HepG2 (cell line): ENCODE measurements around the gene CISH. TPM values are rescaled to one million over a fixed set of nuclear protein-coding genes. Genes with fewer than 3 reads are reported as not detected.

Experiments
- ATAC-seq: fragments of 200-7000 bp; cut with Tn5 transposase; 3 replicates; pipeline ENCODE4 v1.9.1; 2020; ENCODE audit warnings: mild to moderate bottlenecking, moderate library complexity
- BruUV-seq: library from RNA; stranded (reverse); fragments of 400-500 nt; replicated peaks from 2 replicates; lab custom pipeline; 2021; lab: Mats Ljungman, UMichigan
- CTCF ChIA-PET: fragments of 300-600 bp; formaldehyde crosslinking; extraction: SDS; loops from one replicate; lab custom pipeline; 2021; ENCODE audit warnings: low total read pairs, inconsistent platforms, low intra/inter-chr PET ratio; lab: Yijun Ruan, JAX
- POLR2A ChIA-PET: fragments of 350-600 bp; sonication (Branson Sonifier 250); formaldehyde crosslinking; loops from one replicate; lab custom pipeline; 2020; ENCODE audit warnings: antibody characterized with exemption, inconsistent platforms; lab: Yijun Ruan, JAX
- DNase-seq: peaks from one replicate; pipeline ENCODE4 v3.0.0-alpha.2; 2015; ENCODE audit warnings: low spot score
- FAIRE-seq: peaks from 3 replicates; lab custom pipeline; 2011; peaks lifted over from hg19 to GRCh38; lab: Jason Lieb, UNC
- H2AFZ ChIP-seq: one replicate; pipeline ENCODE4 v1.6.1; 2011; ENCODE audit warnings: low read length, inconsistent platforms
- H3K27ac ChIP-seq: fragments of 300-600 bp; 3 replicates; pipeline ENCODE4 v1.8.0; 2011; ENCODE audit warnings: mixed run types, mild to moderate bottlenecking, mixed read lengths, low read length, inconsistent platforms; ENCODE audit not compliant: insufficient read depth; ENCODE audit errors: extremely low read length
- H3K27me3 ChIP-seq, 2 experiments: fragments of 200-600 bp in 1 of 2; 2 replicates in 1 of 2; 3 replicates in 1 of 2; pipeline versions ENCODE4 v1.6.0 to v1.8.0; 2011; ENCODE audit warnings: low read length in 2 of 2, mild to moderate bottlenecking in 2 of 2, moderate library complexity in 2 of 2, inconsistent platforms in 1 of 2; ENCODE audit not compliant: insufficient read depth in 2 of 2, control insufficient read depth in 1 of 2
- H3K36me3 ChIP-seq, 2 experiments: fragments of 200-600 bp in 1 of 2; replicated peaks in 1 of 2; 2 replicates in 1 of 2; 3 replicates in 1 of 2; pipeline versions ENCODE4 v1.5.1 to v1.8.0; 2011; ENCODE audit warnings: low read length in 2 of 2, inconsistent platforms in 1 of 2; ENCODE audit not compliant: insufficient read depth in 2 of 2, control insufficient read depth in 1 of 2
- H3K4me1 ChIP-seq: 2 replicates; pipeline ENCODE4 v1.5.1; 2012; ENCODE audit warnings: low read length, inconsistent platforms; ENCODE audit not compliant: insufficient read depth
- H3K4me2 ChIP-seq: 2 replicates; pipeline ENCODE4 v1.6.0; 2011; ENCODE audit warnings: low read depth, low read length, inconsistent platforms
- H3K4me3 ChIP-seq, 3 experiments: fragments of 200-600 bp in 1 of 3; sonication (generic), shearing (Covaris generic) in 1 of 3; replicated peaks in 1 of 3; 2 replicates each; pipeline ENCODE4 v1.5.1; 2011 to 2016; ENCODE audit warnings: low read length in 3 of 3, inconsistent platforms in 2 of 3, low read depth in 2 of 3, mild to moderate bottlenecking in 2 of 3, control low read depth in 1 of 3, mixed read lengths in 1 of 3; ENCODE audit not compliant: insufficient read depth in 1 of 3
- H3K79me2 ChIP-seq: one replicate; pipeline ENCODE4 v1.6.1; 2011; ENCODE audit warnings: low read length, inconsistent platforms; ENCODE audit not compliant: insufficient read depth
- H3K9ac ChIP-seq: 2 replicates; pipeline ENCODE4 v1.6.0; 2011; ENCODE audit warnings: mild to moderate bottlenecking, low read depth, low read length, inconsistent platforms; ENCODE audit not compliant: insufficient read depth
- H3K9me3 ChIP-seq: 2 replicates; pipeline ENCODE4 v1.5.1; 2012; ENCODE audit warnings: mild to moderate bottlenecking, low read length
- H4K20me1 ChIP-seq: 2 replicates; pipeline ENCODE4 v1.6.0; 2011; ENCODE audit warnings: inconsistent platforms, mild to moderate bottlenecking, low read length, moderate library complexity; ENCODE audit not compliant: insufficient read depth
- ARID2 ChIP-seq: sonication (generic); formaldehyde crosslinking; IDR thresholded peaks from 2 replicates; pipeline ENCODE4 v1.8.1; 2022; ENCODE audit warnings: mild to moderate bottlenecking, missing genetic modification reagents, borderline replicate concordance
- FUBP1 ChIP-seq: sonication (generic); formaldehyde crosslinking; IDR thresholded peaks from 2 replicates; pipeline ENCODE4 v1.5.1; 2020; ENCODE audit warnings: missing genetic modification reagents, mild to moderate bottlenecking, borderline replicate concordance
- HIVEP1 ChIP-seq: sonication (generic); formaldehyde crosslinking; IDR thresholded peaks from 2 replicates; pipeline ENCODE4 v1.4.0; 2020; ENCODE audit warnings: mild to moderate bottlenecking, missing genetic modification reagents
- NONO ChIP-seq, 2 experiments: fragments of 450-650 bp in 1 of 2; sonication (generic) in 1 of 2; formaldehyde crosslinking in 1 of 2; IDR thresholded peaks in 1 of 2; conservative IDR thresholded peaks in 1 of 2; 2 replicates each; pipeline versions ENCODE4 v1.6.1 to v1.8.0; 2017 to 2022; ENCODE audit warnings: mild to moderate bottlenecking in 1 of 2, missing genetic modification reagents in 1 of 2, moderate library complexity in 1 of 2
- TBP ChIP-seq: sonication (generic); formaldehyde crosslinking; IDR thresholded peaks from 2 replicates; pipeline ENCODE4 v1.5.0; 2020; ENCODE audit warnings: missing genetic modification reagents
- ZBTB40 ChIP-seq, 2 experiments: fragments of 450-650 bp in 1 of 2; sonication (generic) in 1 of 2; formaldehyde crosslinking in 1 of 2; IDR thresholded peaks; 2 replicates each; pipeline versions ENCODE4 v1.6.1 to v1.8.0; 2016 to 2022; ENCODE audit warnings: antibody characterized with exemption in 1 of 2, mild to moderate bottlenecking in 1 of 2, missing genetic modification reagents in 1 of 2
- ZNF30 ChIP-seq: sonication (generic); formaldehyde crosslinking; IDR thresholded peaks from 2 replicates; pipeline ENCODE4 v1.5.0; 2020; ENCODE audit warnings: mild to moderate bottlenecking, missing genetic modification reagents
- ZNF34 ChIP-seq: sonication (generic); formaldehyde crosslinking; IDR thresholded peaks from 2 replicates; pipeline ENCODE4 v1.4.0; 2020; ENCODE audit warnings: mild to moderate bottlenecking, missing genetic modification reagents, borderline replicate concordance
- WGBS: methylation state at CpG from one replicate; pipeline ENCODE4 v1.1.6; 2017; ENCODE audit warnings: low lambda C conversion rate; 5-methylcytosine and 5-hydroxymethylcytosine counted together
- in situ Hi-C: cut with HindIII; loops from 2 replicates; pipeline ENCODE4 v1.10.0; 2017; ENCODE audit warnings: low pct_unique_long_range_greater_than_20kb; ENCODE audit not compliant: extremely low pct_ligation_motif_present
- intact Hi-C: fragments of 100-400 bp; cut with micrococcal nuclease; formaldehyde crosslinking; loops from one replicate; pipeline ENCODE4 v1.10.0; 2022; ENCODE audit not compliant: unreplicated experiment
- polyA plus RNA-seq, 8 experiments: library from polyadenylated mRNA; depleted of rRNA in 3 of 8; stranded (reverse) in 7 of 8; unstranded in 1 of 8; fragments of >200 nt; fragmentation: Illumina TruSeq in 4 of 8; extraction: Trizol in 4 of 8; gene quantifications; 2 replicates each; pipeline versions ENCODE4 v1.2.1 to v1.2.3, GENCODE V29; 2011 to 2016; ENCODE audit warnings: low read depth in 4 of 8, missing spikeins in 1 of 8, mixed read lengths in 1 of 8; ENCODE audit not compliant: insufficient read depth in 1 of 8
- total RNA-seq, 5 experiments: library from RNA; depleted of rRNA; stranded (reverse); fragments of >200 nt; fragmentation: Illumina TruSeq; extraction: Trizol; gene quantifications; 2 replicates each; pipeline ENCODE4 v1.2.3, GENCODE V29; 2016; ENCODE audit warnings: low read depth in 1 of 5
- TF ChIP-seq, protein P1 (sequence below): IDR thresholded peaks from 2 replicates; pipeline ENCODE4 v1.4.0; 2020; ENCODE audit warnings: mild to moderate bottlenecking, missing genetic modification reagents

Gene CISH
- total and polyA plus RNA-seq, 2 of the 13 experiments (the other 11 are each of a cell fraction or from before 2014, with no cell fraction given), result 0.91 to 1.5 TPM

- no peak for ATAC-seq
- H3K27me3 ChIP-seq, result peaks cover 0 to 29% of the 10 kb centered on the region in 2 experiments; a peak in 3 of 5 replicates
- in situ Hi-C loops (no loop called here), intact Hi-C loops (no loop called here)
- POLR2A ChIA-PET, result no interaction called here
- no peaks in the 10 kb centered on the region for H4K20me1 ChIP-seq
- H3K4me3 ChIP-seq, result no peak overlapping the region
- CTCF ChIA-PET, result no interaction called here
- no peak for DNase-seq
- no peaks in the 10 kb centered on the region for H3K36me3 ChIP-seq
- 6% methylated on average over 5 of the region's 5 CpGs for WGBS
- no peaks in the 10 kb centered on the region for H3K4me1 ChIP-seq
- no peak overlapping the region for H2AFZ ChIP-seq
- H3K27ac ChIP-seq, result no peak overlapping the region
- H3K79me2 ChIP-seq, result no peaks in the 10 kb centered on the region
- no TSS peak for BruUV-seq
- H3K9ac ChIP-seq, result no peak overlapping the region
- FAIRE-seq, result no peak
- H3K4me2 ChIP-seq, result no peak overlapping the region
- H3K9me3 ChIP-seq, result no peaks in the 10 kb centered on the region
- TF ChIP-seq ZBTB40 (IDR thresholded peaks at IDR 0.05), result no peak
- no peak for TF ChIP-seq ZBTB40 (CRISPR knock-in tag; IDR thresholded peaks at IDR 0.05)
- TF ChIP-seq HIVEP1 (CRISPR knock-in tag), result no peak
- no peak for TF ChIP-seq FUBP1 (CRISPR knock-in tag)
- TF ChIP-seq ZNF34 (CRISPR knock-in tag), result no peak
- TF ChIP-seq, protein P1, sequence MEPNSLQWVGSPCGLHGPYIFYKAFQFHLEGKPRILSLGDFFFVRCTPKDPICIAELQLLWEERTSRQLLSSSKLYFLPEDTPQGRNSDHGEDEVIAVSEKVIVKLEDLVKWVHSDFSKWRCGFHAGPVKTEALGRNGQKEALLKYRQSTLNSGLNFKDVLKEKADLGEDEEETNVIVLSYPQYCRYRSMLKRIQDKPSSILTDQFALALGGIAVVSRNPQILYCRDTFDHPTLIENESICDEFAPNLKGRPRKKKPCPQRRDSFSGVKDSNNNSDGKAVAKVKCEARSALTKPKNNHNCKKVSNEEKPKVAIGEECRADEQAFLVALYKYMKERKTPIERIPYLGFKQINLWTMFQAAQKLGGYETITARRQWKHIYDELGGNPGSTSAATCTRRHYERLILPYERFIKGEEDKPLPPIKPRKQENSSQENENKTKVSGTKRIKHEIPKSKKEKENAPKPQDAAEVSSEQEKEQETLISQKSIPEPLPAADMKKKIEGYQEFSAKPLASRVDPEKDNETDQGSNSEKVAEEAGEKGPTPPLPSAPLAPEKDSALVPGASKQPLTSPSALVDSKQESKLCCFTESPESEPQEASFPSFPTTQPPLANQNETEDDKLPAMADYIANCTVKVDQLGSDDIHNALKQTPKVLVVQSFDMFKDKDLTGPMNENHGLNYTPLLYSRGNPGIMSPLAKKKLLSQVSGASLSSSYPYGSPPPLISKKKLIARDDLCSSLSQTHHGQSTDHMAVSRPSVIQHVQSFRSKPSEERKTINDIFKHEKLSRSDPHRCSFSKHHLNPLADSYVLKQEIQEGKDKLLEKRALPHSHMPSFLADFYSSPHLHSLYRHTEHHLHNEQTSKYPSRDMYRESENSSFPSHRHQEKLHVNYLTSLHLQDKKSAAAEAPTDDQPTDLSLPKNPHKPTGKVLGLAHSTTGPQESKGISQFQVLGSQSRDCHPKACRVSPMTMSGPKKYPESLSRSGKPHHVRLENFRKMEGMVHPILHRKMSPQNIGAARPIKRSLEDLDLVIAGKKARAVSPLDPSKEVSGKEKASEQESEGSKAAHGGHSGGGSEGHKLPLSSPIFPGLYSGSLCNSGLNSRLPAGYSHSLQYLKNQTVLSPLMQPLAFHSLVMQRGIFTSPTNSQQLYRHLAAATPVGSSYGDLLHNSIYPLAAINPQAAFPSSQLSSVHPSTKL (CRISPR knock-in tag), result no peak
- TF ChIP-seq ARID2 (CRISPR knock-in tag), result no peak
- TF ChIP-seq NONO (IDR thresholded peaks at IDR 0.05), result no peak
- no peak for TF ChIP-seq NONO (CRISPR knock-in tag; conservative IDR thresholded peaks at IDR 0.05)
- TF ChIP-seq ZNF30 (CRISPR knock-in tag), result no peak
- no peak for TF ChIP-seq TBP (CRISPR knock-in tag)
Measured at GRCh38 chr3:50657407-50657806, 45.8 kb upstream of the CISH start.
